ENCODE measurements around the gene MANSC4. TPM values are rescaled to one million over a fixed set of nuclear protein-coding genes. Genes with fewer than 3 reads are reported as not detected.

Gene MANSC4
- total RNA-seq, 1 experiment from 2014 or later, result not detected

DNA sequence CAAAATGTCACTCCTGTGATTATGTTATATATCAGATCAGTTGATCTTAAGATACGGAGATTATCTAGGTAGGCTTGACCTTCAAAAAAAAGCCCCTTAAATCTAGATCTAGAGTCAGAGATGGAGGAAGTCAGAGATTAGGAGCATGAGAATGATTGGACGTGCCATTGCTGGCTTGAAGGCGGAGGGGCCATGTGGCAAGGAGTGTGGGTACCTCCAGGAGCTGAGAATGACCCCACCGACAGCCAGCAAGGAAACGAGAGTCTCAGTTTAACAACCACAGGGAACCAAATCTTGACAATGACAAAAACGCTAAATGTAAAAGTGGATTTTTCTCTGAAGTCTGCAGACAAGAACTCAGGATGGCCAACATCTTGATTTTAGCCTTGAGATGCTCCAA, 32.5 kb upstream of the MANSC4 start:
- ChIA-PET POLR2A (no interaction called here), CTCF (interaction anchor here (2.9 kb wide), 1 partner anchor 9 kb away, joined by 12 read pairs; no protein-coding TSS in a partner anchor)
- H3K9me3 Mint-ChIP-seq, result peaks cover 15% of the 10 kb centered on the region
- H3K4me3 Mint-ChIP-seq, result no peak overlapping the region
- H3K27me3 Mint-ChIP-seq (ENCODE audit: low read depth), result no peaks in the 10 kb centered on the region; the same call in 1 of the 2 replicates
- ATAC-seq, result no peak
- H3K36me3 Mint-ChIP-seq, result no peaks in the 10 kb centered on the region
- no peak overlapping the region for H3K27ac Mint-ChIP-seq
- peaks cover 4% of the 10 kb centered on the region; the same call in 1 of the 2 replicates for H3K4me1 Mint-ChIP-seq
- no peak for DNase-seq (ENCODE audit: low spot score)
- TF ChIP-seq, protein P1, sequence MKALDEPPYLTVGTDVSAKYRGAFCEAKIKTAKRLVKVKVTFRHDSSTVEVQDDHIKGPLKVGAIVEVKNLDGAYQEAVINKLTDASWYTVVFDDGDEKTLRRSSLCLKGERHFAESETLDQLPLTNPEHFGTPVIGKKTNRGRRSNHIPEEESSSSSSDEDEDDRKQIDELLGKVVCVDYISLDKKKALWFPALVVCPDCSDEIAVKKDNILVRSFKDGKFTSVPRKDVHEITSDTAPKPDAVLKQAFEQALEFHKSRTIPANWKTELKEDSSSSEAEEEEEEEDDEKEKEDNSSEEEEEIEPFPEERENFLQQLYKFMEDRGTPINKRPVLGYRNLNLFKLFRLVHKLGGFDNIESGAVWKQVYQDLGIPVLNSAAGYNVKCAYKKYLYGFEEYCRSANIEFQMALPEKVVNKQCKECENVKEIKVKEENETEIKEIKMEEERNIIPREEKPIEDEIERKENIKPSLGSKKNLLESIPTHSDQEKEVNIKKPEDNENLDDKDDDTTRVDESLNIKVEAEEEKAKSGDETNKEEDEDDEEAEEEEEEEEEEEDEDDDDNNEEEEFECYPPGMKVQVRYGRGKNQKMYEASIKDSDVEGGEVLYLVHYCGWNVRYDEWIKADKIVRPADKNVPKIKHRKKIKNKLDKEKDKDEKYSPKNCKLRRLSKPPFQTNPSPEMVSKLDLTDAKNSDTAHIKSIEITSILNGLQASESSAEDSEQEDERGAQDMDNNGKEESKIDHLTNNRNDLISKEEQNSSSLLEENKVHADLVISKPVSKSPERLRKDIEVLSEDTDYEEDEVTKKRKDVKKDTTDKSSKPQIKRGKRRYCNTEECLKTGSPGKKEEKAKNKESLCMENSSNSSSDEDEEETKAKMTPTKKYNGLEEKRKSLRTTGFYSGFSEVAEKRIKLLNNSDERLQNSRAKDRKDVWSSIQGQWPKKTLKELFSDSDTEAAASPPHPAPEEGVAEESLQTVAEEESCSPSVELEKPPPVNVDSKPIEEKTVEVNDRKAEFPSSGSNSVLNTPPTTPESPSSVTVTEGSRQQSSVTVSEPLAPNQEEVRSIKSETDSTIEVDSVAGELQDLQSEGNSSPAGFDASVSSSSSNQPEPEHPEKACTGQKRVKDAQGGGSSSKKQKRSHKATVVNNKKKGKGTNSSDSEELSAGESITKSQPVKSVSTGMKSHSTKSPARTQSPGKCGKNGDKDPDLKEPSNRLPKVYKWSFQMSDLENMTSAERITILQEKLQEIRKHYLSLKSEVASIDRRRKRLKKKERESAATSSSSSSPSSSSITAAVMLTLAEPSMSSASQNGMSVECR (CRISPR knock-in tag; IDR thresholded peaks at IDR 0.05; ENCODE audit: borderline replicate concordance), result no peak
- no peak for TF ChIP-seq ESRRA (CRISPR knock-in tag; IDR thresholded peaks at IDR 0.05; ENCODE audit: borderline replicate concordance)
- TF ChIP-seq, protein P2, sequence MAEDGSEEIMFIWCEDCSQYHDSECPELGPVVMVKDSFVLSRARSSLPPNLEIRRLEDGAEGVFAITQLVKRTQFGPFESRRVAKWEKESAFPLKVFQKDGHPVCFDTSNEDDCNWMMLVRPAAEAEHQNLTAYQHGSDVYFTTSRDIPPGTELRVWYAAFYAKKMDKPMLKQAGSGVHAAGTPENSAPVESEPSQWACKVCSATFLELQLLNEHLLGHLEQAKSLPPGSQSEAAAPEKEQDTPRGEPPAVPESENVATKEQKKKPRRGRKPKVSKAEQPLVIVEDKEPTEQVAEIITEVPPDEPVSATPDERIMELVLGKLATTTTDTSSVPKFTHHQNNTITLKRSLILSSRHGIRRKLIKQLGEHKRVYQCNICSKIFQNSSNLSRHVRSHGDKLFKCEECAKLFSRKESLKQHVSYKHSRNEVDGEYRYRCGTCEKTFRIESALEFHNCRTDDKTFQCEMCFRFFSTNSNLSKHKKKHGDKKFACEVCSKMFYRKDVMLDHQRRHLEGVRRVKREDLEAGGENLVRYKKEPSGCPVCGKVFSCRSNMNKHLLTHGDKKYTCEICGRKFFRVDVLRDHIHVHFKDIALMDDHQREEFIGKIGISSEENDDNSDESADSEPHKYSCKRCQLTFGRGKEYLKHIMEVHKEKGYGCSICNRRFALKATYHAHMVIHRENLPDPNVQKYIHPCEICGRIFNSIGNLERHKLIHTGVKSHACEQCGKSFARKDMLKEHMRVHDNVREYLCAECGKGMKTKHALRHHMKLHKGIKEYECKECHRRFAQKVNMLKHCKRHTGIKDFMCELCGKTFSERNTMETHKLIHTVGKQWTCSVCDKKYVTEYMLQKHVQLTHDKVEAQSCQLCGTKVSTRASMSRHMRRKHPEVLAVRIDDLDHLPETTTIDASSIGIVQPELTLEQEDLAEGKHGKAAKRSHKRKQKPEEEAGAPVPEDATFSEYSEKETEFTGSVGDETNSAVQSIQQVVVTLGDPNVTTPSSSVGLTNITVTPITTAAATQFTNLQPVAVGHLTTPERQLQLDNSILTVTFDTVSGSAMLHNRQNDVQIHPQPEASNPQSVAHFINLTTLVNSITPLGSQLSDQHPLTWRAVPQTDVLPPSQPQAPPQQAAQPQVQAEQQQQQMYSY (CRISPR knock-in tag; IDR thresholded peaks at IDR 0.05), result no peak
- no peak for TF ChIP-seq NFATC4 (CRISPR knock-in tag; IDR thresholded peaks at IDR 0.05)
- no peak for TF ChIP-seq SOX15 (CRISPR knock-in tag; IDR thresholded peaks at IDR 0.05)
- no peak for TF ChIP-seq JUN (CRISPR knock-in tag; IDR thresholded peaks at IDR 0.05)
- TF ChIP-seq, protein P3, sequence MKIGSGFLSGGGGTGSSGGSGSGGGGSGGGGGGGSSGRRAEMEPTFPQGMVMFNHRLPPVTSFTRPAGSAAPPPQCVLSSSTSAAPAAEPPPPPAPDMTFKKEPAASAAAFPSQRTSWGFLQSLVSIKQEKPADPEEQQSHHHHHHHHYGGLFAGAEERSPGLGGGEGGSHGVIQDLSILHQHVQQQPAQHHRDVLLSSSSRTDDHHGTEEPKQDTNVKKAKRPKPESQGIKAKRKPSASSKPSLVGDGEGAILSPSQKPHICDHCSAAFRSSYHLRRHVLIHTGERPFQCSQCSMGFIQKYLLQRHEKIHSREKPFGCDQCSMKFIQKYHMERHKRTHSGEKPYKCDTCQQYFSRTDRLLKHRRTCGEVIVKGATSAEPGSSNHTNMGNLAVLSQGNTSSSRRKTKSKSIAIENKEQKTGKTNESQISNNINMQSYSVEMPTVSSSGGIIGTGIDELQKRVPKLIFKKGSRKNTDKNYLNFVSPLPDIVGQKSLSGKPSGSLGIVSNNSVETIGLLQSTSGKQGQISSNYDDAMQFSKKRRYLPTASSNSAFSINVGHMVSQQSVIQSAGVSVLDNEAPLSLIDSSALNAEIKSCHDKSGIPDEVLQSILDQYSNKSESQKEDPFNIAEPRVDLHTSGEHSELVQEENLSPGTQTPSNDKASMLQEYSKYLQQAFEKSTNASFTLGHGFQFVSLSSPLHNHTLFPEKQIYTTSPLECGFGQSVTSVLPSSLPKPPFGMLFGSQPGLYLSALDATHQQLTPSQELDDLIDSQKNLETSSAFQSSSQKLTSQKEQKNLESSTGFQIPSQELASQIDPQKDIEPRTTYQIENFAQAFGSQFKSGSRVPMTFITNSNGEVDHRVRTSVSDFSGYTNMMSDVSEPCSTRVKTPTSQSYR (CRISPR knock-in tag; IDR thresholded peaks at IDR 0.05), result no peak
- TF ChIP-seq NFE2L1 (CRISPR knock-in tag; IDR thresholded peaks at IDR 0.05), result no peak
- TF ChIP-seq GTF2I (CRISPR knock-in tag; conservative IDR thresholded peaks at IDR 0.05), result no peak
- no peak for TF ChIP-seq CREB1 (CRISPR knock-in tag; IDR thresholded peaks at IDR 0.05)
- TF ChIP-seq CBFB (CRISPR knock-in tag; IDR thresholded peaks at IDR 0.05; ENCODE audit: low read depth), result no peak
- TF ChIP-seq ATF1 (CRISPR knock-in tag; IDR thresholded peaks at IDR 0.05), result no peak
- TF ChIP-seq AFF4 (CRISPR knock-in tag; IDR thresholded peaks at IDR 0.05; ENCODE audit: borderline replicate concordance), result no peak
- no peak for TF ChIP-seq ZNF317 (CRISPR knock-in tag; IDR thresholded peaks at IDR 0.05; ENCODE audit: borderline replicate concordance, low read depth)
- TF ChIP-seq, protein P4, sequence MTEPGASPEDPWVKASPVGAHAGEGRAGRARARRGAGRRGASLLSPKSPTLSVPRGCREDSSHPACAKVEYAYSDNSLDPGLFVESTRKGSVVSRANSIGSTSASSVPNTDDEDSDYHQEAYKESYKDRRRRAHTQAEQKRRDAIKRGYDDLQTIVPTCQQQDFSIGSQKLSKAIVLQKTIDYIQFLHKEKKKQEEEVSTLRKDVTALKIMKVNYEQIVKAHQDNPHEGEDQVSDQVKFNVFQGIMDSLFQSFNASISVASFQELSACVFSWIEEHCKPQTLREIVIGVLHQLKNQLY (CRISPR knock-in tag; IDR thresholded peaks at IDR 0.05), result no peak
- TF ChIP-seq E2F4 (CRISPR knock-in tag; IDR thresholded peaks at IDR 0.05; ENCODE audit: borderline replicate concordance, low read depth), result no peak
- TF ChIP-seq SMAD3 (CRISPR knock-in tag; IDR thresholded peaks at IDR 0.05; ENCODE audit: borderline replicate concordance), result no peak
- no peak for TF ChIP-seq ZNF263 (CRISPR knock-in tag; IDR thresholded peaks at IDR 0.05; ENCODE audit: low read depth)
